ENCODE data around the gene ARHGDIB. TPM values are rescaled to one million over a fixed set of nuclear protein-coding genes. Genes with fewer than 3 reads are reported as not detected.

ARHGDIB gene
- total and polyA plus RNA-seq, 2 donors (not counting 1 experiment from before 2014, with no cell fraction given) = 8.3 to 43.7 TPM

DNA sequence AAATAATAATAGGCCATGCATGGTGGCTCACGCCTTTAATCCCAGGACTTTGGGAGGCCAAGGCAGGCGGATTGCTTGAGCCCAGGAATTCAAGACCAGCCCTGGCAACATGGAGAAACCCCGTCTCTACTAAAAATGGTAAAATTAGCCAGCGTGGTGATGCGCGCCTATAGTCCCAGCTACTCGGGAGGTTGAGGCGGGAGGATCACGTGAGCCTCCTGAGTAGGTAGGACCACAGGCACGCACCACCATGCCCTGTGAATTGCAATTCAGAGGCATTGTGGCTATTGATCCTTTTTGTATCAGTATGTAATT is 2.3 kb downstream of the ARHGDIB start:
- Histone ChIP-seq H3K79me2 (ENCODE audit: control insufficient read depth, insufficient read depth, low read length) (no peaks in the 10 kb centered on the region), H3K4me1 (ENCODE audit: control insufficient read depth, extremely low read depth, insufficient read depth, low read length) (peaks cover 5% of the 10 kb centered on the region), H3K9me3 (ENCODE audit: control insufficient read depth, insufficient read depth, low read depth, low read length) (no peaks in the 10 kb centered on the region), H3K27me3 (ENCODE audit: control insufficient read depth, insufficient read depth, low read length) (no peaks in the 10 kb centered on the region), H3K9ac (ENCODE audit: insufficient read depth, low read length) (no peak overlapping the region), H2AFZ (ENCODE audit: low read length) (no peak overlapping the region), H3K36me3 (ENCODE audit: control insufficient read depth, insufficient read depth, low read length) (no peaks in the 10 kb centered on the region), H4K20me1 (ENCODE audit: control insufficient read depth, extremely low read depth, insufficient read depth, low read length) (no peaks in the 10 kb centered on the region), H3K4me2 (ENCODE audit: extremely low read depth, insufficient read depth, low read length) (no peak overlapping the region), H3K27ac (ENCODE audit: insufficient read depth, low read length) (no peak overlapping the region), H3K4me3 (replicated peaks in 1 of 4; ENCODE audit: control extremely low read depth in 1 of 4, insufficient read depth in 1 of 4, low read depth in 3 of 4, low read length in 4 of 4) (no peak overlapping the region)
- DNase-seq (ENCODE audit: low read depth in 2 of 2) = no peak
- TF ChIP-seq, protein P1, sequence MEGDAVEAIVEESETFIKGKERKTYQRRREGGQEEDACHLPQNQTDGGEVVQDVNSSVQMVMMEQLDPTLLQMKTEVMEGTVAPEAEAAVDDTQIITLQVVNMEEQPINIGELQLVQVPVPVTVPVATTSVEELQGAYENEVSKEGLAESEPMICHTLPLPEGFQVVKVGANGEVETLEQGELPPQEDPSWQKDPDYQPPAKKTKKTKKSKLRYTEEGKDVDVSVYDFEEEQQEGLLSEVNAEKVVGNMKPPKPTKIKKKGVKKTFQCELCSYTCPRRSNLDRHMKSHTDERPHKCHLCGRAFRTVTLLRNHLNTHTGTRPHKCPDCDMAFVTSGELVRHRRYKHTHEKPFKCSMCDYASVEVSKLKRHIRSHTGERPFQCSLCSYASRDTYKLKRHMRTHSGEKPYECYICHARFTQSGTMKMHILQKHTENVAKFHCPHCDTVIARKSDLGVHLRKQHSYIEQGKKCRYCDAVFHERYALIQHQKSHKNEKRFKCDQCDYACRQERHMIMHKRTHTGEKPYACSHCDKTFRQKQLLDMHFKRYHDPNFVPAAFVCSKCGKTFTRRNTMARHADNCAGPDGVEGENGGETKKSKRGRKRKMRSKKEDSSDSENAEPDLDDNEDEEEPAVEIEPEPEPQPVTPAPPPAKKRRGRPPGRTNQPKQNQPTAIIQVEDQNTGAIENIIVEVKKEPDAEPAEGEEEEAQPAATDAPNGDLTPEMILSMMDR (conservative IDR thresholded peaks at IDR 0.05 in 1 of 2, IDR thresholded peaks at IDR 0.05 in 1 of 2; ENCODE audit: low read depth in 1 of 2, low read length in 2 of 2) = no peak

DNA sequence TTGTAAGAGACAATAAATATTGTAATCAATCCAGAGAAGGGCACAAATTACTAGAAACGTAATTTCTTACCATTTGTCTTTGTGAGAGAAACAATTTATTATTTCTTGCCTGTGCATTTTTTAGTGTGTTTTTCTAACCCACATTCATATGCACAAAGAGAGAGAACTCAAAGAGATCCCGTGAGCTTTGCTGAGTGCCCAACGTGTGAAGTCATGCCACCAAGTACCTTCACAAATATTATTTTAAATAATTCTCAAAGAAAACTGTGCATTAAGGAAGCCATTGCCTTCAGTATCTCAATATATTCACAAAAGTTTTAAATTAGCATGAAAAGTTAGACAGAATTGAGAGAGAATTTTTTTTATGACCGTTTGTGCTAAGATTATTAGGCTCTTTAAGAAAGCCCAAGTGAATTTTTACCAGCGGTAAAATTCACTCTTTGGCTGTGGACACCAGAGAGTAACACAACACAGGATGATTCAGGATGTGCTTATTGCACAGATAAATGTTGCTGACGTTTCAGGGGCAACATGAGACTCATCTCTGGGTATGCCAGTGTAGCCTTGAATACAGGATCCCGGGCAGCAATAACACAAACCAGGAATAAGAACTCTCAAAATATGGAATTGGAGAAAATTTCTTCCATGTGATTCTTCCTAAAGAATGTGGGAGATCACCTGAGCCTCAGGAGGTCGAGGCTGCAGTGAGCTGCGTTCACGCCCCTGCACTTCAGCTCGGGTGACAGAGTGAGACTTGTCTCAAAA is 2.9 kb downstream of the ARHGDIB start:
- no peak for DNase-seq (ENCODE audit: low read depth in 2 of 2)
- TF ChIP-seq EZH2 (IDR thresholded peaks at IDR 0.05; ENCODE audit: low read length, missing control alignments) = no peak
- TF ChIP-seq, protein P1 (conservative IDR thresholded peaks at IDR 0.05 in 1 of 2, IDR thresholded peaks at IDR 0.05 in 1 of 2; ENCODE audit: low read depth in 1 of 2, low read length in 2 of 2) = no peak
- Histone ChIP-seq H3K4me3 (replicated peaks in 1 of 4; ENCODE audit: control extremely low read depth in 1 of 4, insufficient read depth in 1 of 4, low read depth in 3 of 4, low read length in 4 of 4) (no peak overlapping the region), H3K79me2 (ENCODE audit: control insufficient read depth, insufficient read depth, low read length) (no peaks in the 10 kb centered on the region), H2AFZ (ENCODE audit: low read length) (no peak overlapping the region), H3K4me2 (ENCODE audit: extremely low read depth, insufficient read depth, low read length) (peak overlapping the region; percentile 36), H3K36me3 (ENCODE audit: control insufficient read depth, insufficient read depth, low read length) (no peaks in the 10 kb centered on the region), H3K9me3 (ENCODE audit: control insufficient read depth, insufficient read depth, low read depth, low read length) (no peaks in the 10 kb centered on the region), H3K9ac (ENCODE audit: insufficient read depth, low read length) (no peak overlapping the region), H3K27ac (ENCODE audit: insufficient read depth, low read length) (no peak overlapping the region), H3K4me1 (ENCODE audit: control insufficient read depth, extremely low read depth, insufficient read depth, low read length) (peaks cover 5% of the 10 kb centered on the region), H3K27me3 (ENCODE audit: control insufficient read depth, insufficient read depth, low read length) (no peaks in the 10 kb centered on the region), H4K20me1 (ENCODE audit: control insufficient read depth, extremely low read depth, insufficient read depth, low read length) (no peaks in the 10 kb centered on the region)

DNA sequence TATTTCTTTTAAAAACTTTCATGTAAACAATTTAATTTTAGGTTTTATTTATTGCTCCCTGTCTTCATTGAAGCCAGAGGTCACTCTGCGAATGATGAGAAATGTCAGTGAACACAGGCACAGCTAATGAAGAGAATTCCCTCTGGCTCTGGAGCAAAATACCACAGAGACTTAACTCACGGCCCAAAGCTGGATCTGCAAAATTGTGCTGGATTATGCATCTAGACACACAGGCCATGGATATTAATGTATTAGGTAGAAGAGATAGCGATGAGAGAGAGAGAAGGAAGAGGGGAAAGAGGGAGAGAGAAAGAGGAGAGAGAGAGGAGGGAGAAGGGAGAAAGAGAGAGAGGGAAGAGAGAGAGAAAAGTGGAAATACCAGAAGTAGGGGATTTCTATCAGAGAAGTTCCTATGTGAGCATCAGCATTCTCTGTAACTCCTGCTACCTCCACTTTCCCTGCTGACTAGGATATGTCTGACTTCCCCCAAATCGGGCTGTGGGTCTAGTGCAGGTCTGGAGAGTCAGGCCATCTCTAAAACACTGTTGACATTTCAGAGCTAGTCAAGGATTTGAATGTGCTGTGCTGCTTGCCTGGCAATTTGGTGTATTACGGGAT is 3.7 kb downstream of the ARHGDIB start:
- Histone ChIP-seq H3K79me2 (ENCODE audit: control insufficient read depth, insufficient read depth, low read length) (no peaks in the 10 kb centered on the region), H3K4me2 (ENCODE audit: extremely low read depth, insufficient read depth, low read length) (peak overlapping the region; percentile 36), H4K20me1 (ENCODE audit: control insufficient read depth, extremely low read depth, insufficient read depth, low read length) (no peaks in the 10 kb centered on the region), H3K27me3 (ENCODE audit: control insufficient read depth, insufficient read depth, low read length) (no peaks in the 10 kb centered on the region), H3K9me3 (ENCODE audit: control insufficient read depth, insufficient read depth, low read depth, low read length) (no peaks in the 10 kb centered on the region), H3K27ac (ENCODE audit: insufficient read depth, low read length) (no peak overlapping the region), H3K4me1 (ENCODE audit: control insufficient read depth, extremely low read depth, insufficient read depth, low read length) (peaks cover 5% of the 10 kb centered on the region), H3K9ac (ENCODE audit: insufficient read depth, low read length) (no peak overlapping the region), H3K4me3 (replicated peaks in 1 of 4; ENCODE audit: control extremely low read depth in 1 of 4, insufficient read depth in 1 of 4, low read depth in 3 of 4, low read length in 4 of 4) (no peak overlapping the region), H3K36me3 (ENCODE audit: control insufficient read depth, insufficient read depth, low read length) (no peaks in the 10 kb centered on the region), H2AFZ (ENCODE audit: low read length) (peak overlapping the region; percentile 60)
- TF ChIP-seq EZH2 (IDR thresholded peaks at IDR 0.05; ENCODE audit: low read length, missing control alignments) = no peak
- TF ChIP-seq, protein P1 (conservative IDR thresholded peaks at IDR 0.05 in 1 of 2, IDR thresholded peaks at IDR 0.05 in 1 of 2; ENCODE audit: low read depth in 1 of 2, low read length in 2 of 2) = no peak
- DNase-seq (ENCODE audit: low read depth in 2 of 2) = no peak

Measured in fibroblast of lung (primary cell).